NCI-H510A (cell line): ENCODE results near the gene NR2C1.
A peak's percentile ranks its signal among the peaks of the same experiment; 100 is the strongest.

Experiments
- DNase-seq: peaks from one replicate; lab custom pipeline; 2025; lab: John Stamatoyannopoulos, UW

NR2C1 gene

GRCh38 chr12:95083938-95084337, 10.5 kb upstream of the NR2C1 start:
- no peak for DNase-seq

- no peak for DNase-seq
Measured at GRCh38 chr12:95083471-95083870, 10.1 kb upstream of the NR2C1 start.

- no peak for DNase-seq
Measured at GRCh38 chr12:95077341-95077740, 3.9 kb upstream of the NR2C1 start.

GRCh38 chr12:95074766-95075165, 1.3 kb upstream of the NR2C1 start:
- DNase-seq = no peak

- no peak for DNase-seq
Measured at GRCh38 chr12:95073698-95074520, 491 bp upstream of the NR2C1 start.

GRCh38 chr12:95070378-95070777, 3.0 kb downstream of the NR2C1 start:
- no peak for DNase-seq

- DNase-seq = no peak
Measured at GRCh38 chr12:95066091-95066855, 7.1 kb downstream of the NR2C1 start.

- no peak for DNase-seq
Measured at GRCh38 chr12:95060951-95061350, 12.5 kb downstream of the NR2C1 start.

GRCh38 chr12:95059984-95060383, 13.4 kb downstream of the NR2C1 start:
- DNase-seq = no peak

GRCh38 chr12:95057424-95057823, 16.0 kb downstream of the NR2C1 start:
- no peak for DNase-seq

- no peak for DNase-seq
Measured at GRCh38 chr12:95055057-95055456, 18.4 kb downstream of the NR2C1 start.

- DNase-seq = no peak
Measured at GRCh38 chr12:95054206-95054605, 19.2 kb downstream of the NR2C1 start.

GRCh38 chr12:95051241-95051640, 22.2 kb downstream of the NR2C1 start:
- no peak for DNase-seq

GRCh38 chr12:95037906-95038305, 35.5 kb downstream of the NR2C1 start:
- DNase-seq = no peak

- DNase-seq = no peak
Measured at GRCh38 chr12:95034750-95035149, 38.7 kb downstream of the NR2C1 start.

- DNase-seq = no peak
Measured at GRCh38 chr12:95022477-95022876, 50.9 kb downstream of the NR2C1 start.

GRCh38 chr12:95017482-95017881, 55.9 kb downstream of the NR2C1 start:
- no peak for DNase-seq

- DNase-seq = no peak
Measured at GRCh38 chr12:95016120-95016519, 57.3 kb downstream of the NR2C1 start.

- DNase-seq = no peak
Measured at GRCh38 chr12:95014554-95014953, 58.9 kb downstream of the NR2C1 start.

- DNase-seq = no peak
Measured at GRCh38 chr12:95006206-95006605, 67.2 kb downstream of the NR2C1 start.

- DNase-seq = no peak
Measured at GRCh38 chr12:95004610-95005009, 68.8 kb downstream of the NR2C1 start.

GRCh38 chr12:95003921-95004272, 69.5 kb downstream of the NR2C1 start:
- no peak for DNase-seq

- DNase-seq = peak; percentile 94
Measured at GRCh38 chr12:95003213-95003920, 70.1 kb downstream of the NR2C1 start, which contains the start of gene NDUFA12. Gene NDUFA12 (minus strand): TSS chr12:95003697. CDS start chr12:95003680, 17 bp downstream.
